GM12878 (cell line): ENCODE measurements around the gene PANK1. TPM values are rescaled to one million over a fixed set of nuclear protein-coding genes. Genes with fewer than 3 reads are reported as not detected.

Experiments used
- ATAC-seq: fragments of 200-7000 bp; cut with Tn5 transposase; 3 replicates; pipeline ENCODE4 v1.9.1; 2020; ENCODE audit warnings: mild to moderate bottlenecking, moderate library complexity
- BruUV-seq: library from RNA; stranded (reverse); fragments of 400-500 nt; replicated peaks from 2 replicates; lab custom pipeline; 2021; lab: Mats Ljungman, UMichigan
- CTCF ChIA-PET: fragments of 300-600 bp; sonication (Branson Sonifier 250); formaldehyde crosslinking; extraction: SDS; loops from one replicate; lab custom pipeline; 2021; ENCODE audit warnings: inconsistent platforms; lab: Yijun Ruan, JAX
- POLR2A ChIA-PET: fragments of 350-600 bp; formaldehyde crosslinking; extraction: SDS; loops from one replicate; lab custom pipeline; 2021; ENCODE audit warnings: inconsistent platforms; lab: Charles Lee
- RAD21 ChIA-PET: fragments of 300-600 bp; sonication (Branson Sonifier 250); formaldehyde crosslinking; loops from one replicate; lab custom pipeline; 2023; ENCODE audit warnings: antibody characterized with exemption; ENCODE audit not compliant: unreplicated experiment; lab: Charles Lee
- SMC1A ChIA-PET: fragments of 300-600 bp; sonication (Branson Sonifier 250); formaldehyde crosslinking; loops from one replicate; lab custom pipeline; 2023; ENCODE audit not compliant: unreplicated experiment, uncharacterized antibody; lab: Charles Lee
- DNase-seq: peaks from one replicate; pipeline ENCODE4 v3.0.0-alpha.2; 2011; ENCODE audit warnings: low read depth, low spot score
- FAIRE-seq: peaks from 3 replicates; lab custom pipeline; 2011; peaks lifted over from hg19 to GRCh38; lab: Jason Lieb, UNC
- H2AFZ ChIP-seq: 2 replicates; pipeline ENCODE4 v1.6.0; 2011; ENCODE audit warnings: low read depth, low read length, control low read depth; ENCODE audit not compliant: control insufficient read depth
- H3K27ac ChIP-seq: 2 replicates; pipeline ENCODE4 v1.5.1; 2011; ENCODE audit warnings: control low read depth; ENCODE audit not compliant: control insufficient read depth, insufficient read depth
- H3K27me3 ChIP-seq, 2 experiments: replicated peaks in 1 of 2; 2 replicates each; pipeline versions ENCODE4 v1.6.0 to v1.6.1; 2011; ENCODE audit warnings: low read length in 1 of 2; ENCODE audit not compliant: control insufficient read depth in 2 of 2, insufficient read depth in 2 of 2
- H3K36me3 ChIP-seq, 2 experiments: 2 replicates each; pipeline ENCODE4 v1.5.1; 2011; ENCODE audit warnings: low read length in 1 of 2; ENCODE audit not compliant: control insufficient read depth in 2 of 2, insufficient read depth in 2 of 2
- H3K4me1 ChIP-seq: 2 replicates; pipeline ENCODE4 v1.6.1; 2011; ENCODE audit warnings: mild to moderate bottlenecking, low read length, moderate library complexity, mixed read lengths; ENCODE audit not compliant: control insufficient read depth, insufficient read depth
- H3K4me2 ChIP-seq: 2 replicates; pipeline ENCODE4 v1.6.0; 2011; ENCODE audit warnings: control low read depth; ENCODE audit not compliant: control insufficient read depth, insufficient read depth
- H3K4me3 ChIP-seq: fragments of 200-600 bp; sonication (generic); 2 replicates; pipeline ENCODE4 v1.5.1; 2016
- H3K79me2 ChIP-seq: 2 replicates; pipeline ENCODE4 v1.6.0; 2011; ENCODE audit warnings: low read length; ENCODE audit not compliant: control insufficient read depth, insufficient read depth
- H3K9ac ChIP-seq: 2 replicates; pipeline ENCODE4 v1.8.0; 2011; ENCODE audit warnings: low read length, control low read depth, mixed read lengths; ENCODE audit not compliant: control insufficient read depth, insufficient read depth
- H3K9me3 ChIP-seq: replicated peaks from 3 replicates; pipeline ENCODE4 v1.5.1; 2011; ENCODE audit warnings: mild to moderate bottlenecking, low read length; ENCODE audit not compliant: control insufficient read depth, insufficient read depth
- H4K20me1 ChIP-seq: 2 replicates; pipeline ENCODE4 v1.6.0; 2011; ENCODE audit not compliant: control insufficient read depth, insufficient read depth
- DPF2 ChIP-seq: fragments of 450-650 bp; IDR thresholded peaks from 2 replicates; pipeline ENCODE4 v1.6.1; 2017; ENCODE audit warnings: mild to moderate bottlenecking
- MEF2B ChIP-seq: fragments of 450-650 bp; IDR thresholded peaks from 2 replicates; pipeline ENCODE4 v1.6.1; 2018; ENCODE audit warnings: mild to moderate bottlenecking, moderate library complexity; ENCODE audit not compliant: partially characterized antibody, poor library complexity, severe bottlenecking
- PML ChIP-seq: IDR thresholded peaks from 2 replicates; pipeline ENCODE4 v1.6.1; 2012; ENCODE audit warnings: low read length, inconsistent platforms
- RBBP5 ChIP-seq: fragments of 200-600 bp; sonication (generic); conservative IDR thresholded peaks from 2 replicates; pipeline ENCODE4 v1.6.1; 2016
- SRF ChIP-seq, 2 experiments: IDR thresholded peaks; 2 replicates each; pipeline ENCODE4 v1.6.1; 2011; ENCODE audit warnings: low read depth in 2 of 2, low read length in 2 of 2, mild to moderate bottlenecking in 1 of 2, moderate library complexity in 1 of 2
- WGBS: methylation state at CpG from one replicate; pipeline ENCODE4 v1.1.6; 2016; ENCODE audit warnings: low lambda C conversion rate; ENCODE audit not compliant: insufficient replicate concordance, insufficient coverage; ENCODE audit errors: missing lambda C conversion rate; 5-methylcytosine and 5-hydroxymethylcytosine counted together
- in situ Hi-C: fragments of 300-500 bp; cut with MboI; formaldehyde crosslinking; loops from 9 replicates; pipeline ENCODE4 v1.14.3; 2018; ENCODE audit warnings: mixed read lengths
- intact Hi-C: fragments of 100-400 bp; cut with micrococcal nuclease; formaldehyde crosslinking; loops from one replicate; pipeline ENCODE4 v1.14.2; 2022; ENCODE audit not compliant: unreplicated experiment
- polyA plus RNA-seq, 11 experiments: library from polyadenylated mRNA; depleted of rRNA in 4 of 11; unstranded in 6 of 11; stranded (reverse) in 5 of 11; fragments of >200 nt; fragmentation: Nextera tagmentation in 4 of 11; fragmentation: Illumina TruSeq in 1 of 11; extraction: Ambion mirVana in 4 of 11; extraction: Trizol in 1 of 11; gene quantifications; 1 replicate in 1 of 11; 2 replicates in 10 of 11; pipeline versions ENCODE4 v1.2.1 to v1.2.3, GENCODE V29; 2011 to 2016; ENCODE audit warnings: inconsistent platforms in 2 of 11, missing spikeins in 2 of 11, low read depth in 1 of 11
- total RNA-seq, 4 experiments: library from RNA; depleted of rRNA in 3 of 4; stranded (reverse); fragments of >200 nt in 3 of 4; fragmentation: Illumina TruSeq in 1 of 4; extraction: Trizol in 1 of 4; gene quantifications; 2 replicates each; pipeline versions ENCODE4 v1.2.1 to v1.2.3, GENCODE V29; 2013 to 2021
- TF ChIP-seq, protein P1 (sequence below): IDR thresholded peaks from 2 replicates; pipeline ENCODE4 v1.6.1; 2012; ENCODE audit warnings: low read depth, low read length, improper control_type of control experiment
- TF ChIP-seq, protein P2 (sequence below): fragments of 450-650 bp; IDR thresholded peaks from 2 replicates; pipeline ENCODE4 v1.6.1; 2016; ENCODE audit warnings: mild to moderate bottlenecking

PANK1 gene
- total and polyA plus RNA-seq, 10 of the 15 experiments (the other 5 are each of a cell fraction or from before 2014, with no cell fraction given), result 1.9 to 10.6 (median 5.8) TPM

GRCh38 chr10:89576022-89576421 lies 69.0 kb downstream of the PANK1 start:
- intact Hi-C loops, result no loop called here

More at GRCh38 chr10:89576022-89576421, 69.0 kb downstream of the PANK1 start:
- BruUV-seq, result no TSS peak
- no peak overlapping the region for H3K27ac ChIP-seq
- DNase-seq (no peak), ATAC-seq (no peak), FAIRE-seq (no peak)
- CTCF ChIA-PET, result interaction anchor here (1.0 to 1.4 kb wide), 2 partner anchors 11 to 206 kb away, joined by 3 read pairs; no protein-coding TSS in a partner anchor
- POLR2A ChIA-PET, result no interaction called here
- no peak overlapping the region for H3K4me3 ChIP-seq
- H3K4me1 ChIP-seq, result no peaks in the 10 kb centered on the region
- 98% methylated on average over 3 of the region's 3 CpGs for WGBS
- no peaks in the 10 kb centered on the region; a peak in 1 of 4 replicates for H3K36me3 ChIP-seq
- H3K9ac ChIP-seq, result no peak overlapping the region
- H3K79me2 ChIP-seq, result no peaks in the 10 kb centered on the region
- H3K4me2 ChIP-seq, result no peak overlapping the region
- no peak for TF ChIP-seq PML
- TF ChIP-seq, protein P1, sequence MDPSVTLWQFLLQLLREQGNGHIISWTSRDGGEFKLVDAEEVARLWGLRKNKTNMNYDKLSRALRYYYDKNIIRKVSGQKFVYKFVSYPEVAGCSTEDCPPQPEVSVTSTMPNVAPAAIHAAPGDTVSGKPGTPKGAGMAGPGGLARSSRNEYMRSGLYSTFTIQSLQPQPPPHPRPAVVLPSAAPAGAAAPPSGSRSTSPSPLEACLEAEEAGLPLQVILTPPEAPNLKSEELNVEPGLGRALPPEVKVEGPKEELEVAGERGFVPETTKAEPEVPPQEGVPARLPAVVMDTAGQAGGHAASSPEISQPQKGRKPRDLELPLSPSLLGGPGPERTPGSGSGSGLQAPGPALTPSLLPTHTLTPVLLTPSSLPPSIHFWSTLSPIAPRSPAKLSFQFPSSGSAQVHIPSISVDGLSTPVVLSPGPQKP, result no peak
- TF ChIP-seq, protein P2, sequence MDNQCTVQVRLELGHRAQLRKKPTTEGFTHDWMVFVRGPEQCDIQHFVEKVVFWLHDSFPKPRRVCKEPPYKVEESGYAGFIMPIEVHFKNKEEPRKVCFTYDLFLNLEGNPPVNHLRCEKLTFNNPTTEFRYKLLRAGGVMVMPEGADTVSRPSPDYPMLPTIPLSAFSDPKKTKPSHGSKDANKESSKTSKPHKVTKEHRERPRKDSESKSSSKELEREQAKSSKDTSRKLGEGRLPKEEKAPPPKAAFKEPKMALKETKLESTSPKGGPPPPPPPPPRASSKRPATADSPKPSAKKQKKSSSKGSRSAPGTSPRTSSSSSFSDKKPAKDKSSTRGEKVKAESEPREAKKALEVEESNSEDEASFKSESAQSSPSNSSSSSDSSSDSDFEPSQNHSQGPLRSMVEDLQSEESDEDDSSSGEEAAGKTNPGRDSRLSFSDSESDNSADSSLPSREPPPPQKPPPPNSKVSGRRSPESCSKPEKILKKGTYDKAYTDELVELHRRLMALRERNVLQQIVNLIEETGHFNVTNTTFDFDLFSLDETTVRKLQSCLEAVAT, result no peak
- TF ChIP-seq RBBP5, result no peak
- TF ChIP-seq SRF (IDR thresholded peaks at IDR 0.05; ENCODE audit: low read depth in 2 of 2, low read length in 2 of 2), result no peak
- TF ChIP-seq DPF2, result no peak
- no peak for TF ChIP-seq MEF2B
- RAD21 ChIA-PET, result no interaction called here
- H2AFZ ChIP-seq, result no peak overlapping the region
- SMC1A ChIA-PET, result interaction anchor here (1.0 kb wide), 1 partner anchor 332 kb away, joined by 3 read pairs; no protein-coding TSS in a partner anchor
- H4K20me1 ChIP-seq, result no peaks in the 10 kb centered on the region
- in situ Hi-C loops, result no loop called here
- no peaks in the 10 kb centered on the region for H3K27me3 ChIP-seq
- no peaks in the 10 kb centered on the region for H3K9me3 ChIP-seq
